ENCODE measurements around the gene OR52J3.

GRCh38 chr11:5092821-5093585 is 46.7 kb downstream of the OR52J3 start:
- no peak for TF ChIP-seq CTCF (IDR thresholded peaks at IDR 0.05; ENCODE audit: insufficient read depth, low read depth, low read length)
- TF ChIP-seq EZH2 (IDR thresholded peaks at IDR 0.05; ENCODE audit: insufficient read depth, low read length): no peak

Data from astrocyte (in vitro differentiated cells and primary cell).